PC-3 (cell line): ENCODE results near the gene MYRFL.

Experiments
- EZH2 ChIP-seq: fragments of 300-600 bp; sonication (generic); IDR thresholded peaks from one replicate; pipeline ENCODE4 v1.6.1; 2017; ENCODE audit warnings: antibody characterized with exemption, mild to moderate bottlenecking, low read length; ENCODE audit not compliant: unreplicated experiment
- EZH2phosphoT487 ChIP-seq: fragments of 300-600 bp; sonication (generic); IDR thresholded peaks from 2 replicates; pipeline ENCODE4 v1.6.1; 2018; ENCODE audit warnings: mild to moderate bottlenecking, antibody characterized with exemption, low read length, borderline replicate concordance
- TF ChIP-seq, protein P1 (sequence below): fragments of 300-600 bp; sonication (generic); conservative IDR thresholded peaks from 2 replicates; pipeline ENCODE4 v1.5.1; 2017; ENCODE audit warnings: antibody characterized with exemption, low read depth, mild to moderate bottlenecking, low read length

DNA sequence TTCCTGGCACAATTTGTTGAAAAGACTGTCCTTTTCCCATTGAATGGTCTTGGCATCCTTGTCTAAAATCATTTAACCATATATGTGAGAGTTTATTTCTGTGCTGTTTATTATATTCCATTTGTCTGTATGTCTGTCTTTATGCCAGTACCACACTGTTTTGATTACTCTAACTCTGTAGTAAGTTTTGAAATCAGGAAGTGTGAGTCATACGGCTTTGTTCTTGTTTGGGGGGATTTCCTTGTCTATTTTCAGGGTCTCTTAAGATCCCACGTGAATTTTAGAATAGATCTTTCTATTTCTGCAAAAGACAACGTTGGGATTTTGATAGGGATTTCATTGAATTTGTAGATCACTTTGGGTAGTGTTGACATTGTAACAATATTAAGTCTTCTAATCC, 88.5 kb downstream of the MYRFL start:
- TF ChIP-seq, protein P1, sequence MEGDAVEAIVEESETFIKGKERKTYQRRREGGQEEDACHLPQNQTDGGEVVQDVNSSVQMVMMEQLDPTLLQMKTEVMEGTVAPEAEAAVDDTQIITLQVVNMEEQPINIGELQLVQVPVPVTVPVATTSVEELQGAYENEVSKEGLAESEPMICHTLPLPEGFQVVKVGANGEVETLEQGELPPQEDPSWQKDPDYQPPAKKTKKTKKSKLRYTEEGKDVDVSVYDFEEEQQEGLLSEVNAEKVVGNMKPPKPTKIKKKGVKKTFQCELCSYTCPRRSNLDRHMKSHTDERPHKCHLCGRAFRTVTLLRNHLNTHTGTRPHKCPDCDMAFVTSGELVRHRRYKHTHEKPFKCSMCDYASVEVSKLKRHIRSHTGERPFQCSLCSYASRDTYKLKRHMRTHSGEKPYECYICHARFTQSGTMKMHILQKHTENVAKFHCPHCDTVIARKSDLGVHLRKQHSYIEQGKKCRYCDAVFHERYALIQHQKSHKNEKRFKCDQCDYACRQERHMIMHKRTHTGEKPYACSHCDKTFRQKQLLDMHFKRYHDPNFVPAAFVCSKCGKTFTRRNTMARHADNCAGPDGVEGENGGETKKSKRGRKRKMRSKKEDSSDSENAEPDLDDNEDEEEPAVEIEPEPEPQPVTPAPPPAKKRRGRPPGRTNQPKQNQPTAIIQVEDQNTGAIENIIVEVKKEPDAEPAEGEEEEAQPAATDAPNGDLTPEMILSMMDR, result no peak
- no peak for TF ChIP-seq EZH2phosphoT487
- TF ChIP-seq EZH2, result no peak
